K562 (cell line): ENCODE measurements around the gene ARID3C. TPM values are rescaled to one million over a fixed set of nuclear protein-coding genes. Genes with fewer than 3 reads are reported as not detected.
A peak's percentile ranks its signal among the peaks of the same experiment; 100 is the strongest.

Experiments used
- ATF3 ChIP-seq, 2 experiments: fragments of 450-650 bp in 1 of 2; sonication (generic) in 1 of 2; formaldehyde crosslinking in 1 of 2; IDR thresholded peaks in 1 of 2; conservative IDR thresholded peaks in 1 of 2; 2 replicates each; pipeline versions ENCODE4 v1.6.1 to v1.8.1; 2016 to 2023; ENCODE audit warnings: mild to moderate bottlenecking in 2 of 2, moderate library complexity in 2 of 2, inconsistent platforms in 1 of 2, missing genetic modification reagents in 1 of 2
- ATF7 ChIP-seq: fragments of 450-650 bp; IDR thresholded peaks from 2 replicates; pipeline ENCODE4 v1.7.1; 2014; ENCODE audit warnings: mild to moderate bottlenecking, moderate library complexity
- BCL6 ChIP-seq: fragments of 250-450 bp; sonication (Bioruptor Pico); IDR thresholded peaks from 2 replicates; pipeline ENCODE4 v1.4.0; 2020
- BDP1 ChIP-seq: IDR thresholded peaks from 3 replicates; pipeline ENCODE4 v1.6.1; 2011; ENCODE audit not compliant: insufficient read length, insufficient read depth
- DIDO1 ChIP-seq: fragments of 450-650 bp; IDR thresholded peaks from 2 replicates; pipeline ENCODE4 v1.6.1; 2016; ENCODE audit warnings: low read depth, missing biosample characterization, missing genetic modification characterization
- DMBX1 ChIP-seq: fragments of 250-450 bp; sonication (Bioruptor Pico); IDR thresholded peaks from 2 replicates; pipeline ENCODE4 v1.8.0; 2022; ENCODE audit warnings: inconsistent platforms, mild to moderate bottlenecking, moderate library complexity, borderline replicate concordance
- GMEB1 ChIP-seq: fragments of 250-450 bp; sonication (Bioruptor Pico); IDR thresholded peaks from 2 replicates; pipeline ENCODE4 v1.4.0; 2020; ENCODE audit warnings: mild to moderate bottlenecking
- HNRNPLL ChIP-seq: fragments of 200-400 bp; formaldehyde crosslinking; IDR thresholded peaks from 2 replicates; pipeline ENCODE4 v1.6.1; 2017; ENCODE audit warnings: low read length, low read depth, mild to moderate bottlenecking; ENCODE audit not compliant: poor library complexity, severe bottlenecking
- HNRNPUL1 ChIP-seq: fragments of 200-400 bp; formaldehyde crosslinking; IDR thresholded peaks from 2 replicates; pipeline ENCODE4 v1.6.1; 2017; ENCODE audit warnings: low read length
- MAX ChIP-seq: sonication (generic); formaldehyde crosslinking; IDR thresholded peaks from 2 replicates; pipeline ENCODE4 v1.9.0; 2022; ENCODE audit warnings: mild to moderate bottlenecking, missing genetic modification reagents
- MLLT1 ChIP-seq, 2 experiments: fragments of 450-650 bp; IDR thresholded peaks; 2 replicates each; pipeline ENCODE4 v1.6.1; 2016
- NFATC3 ChIP-seq: fragments of 450-650 bp; IDR thresholded peaks from 2 replicates; pipeline ENCODE4 v1.6.1; 2017; ENCODE audit warnings: mild to moderate bottlenecking
- NFYB ChIP-seq: IDR thresholded peaks from 2 replicates; pipeline ENCODE4 v1.6.1; 2011; ENCODE audit warnings: mild to moderate bottlenecking, moderate library complexity; ENCODE audit not compliant: insufficient read length; ENCODE audit errors: extremely low read depth
- POLR2B ChIP-seq: fragments of 450-650 bp; IDR thresholded peaks from 2 replicates; pipeline ENCODE4 v1.6.1; 2018; ENCODE audit warnings: low read depth; ENCODE audit not compliant: partially characterized antibody
- RBM14 ChIP-seq: fragments of 200-400 bp; formaldehyde crosslinking; IDR thresholded peaks from 2 replicates; pipeline ENCODE4 v1.6.1; 2018; ENCODE audit warnings: low read depth, mild to moderate bottlenecking, low read length, moderate library complexity, borderline replicate concordance; ENCODE audit not compliant: insufficient read depth
- SMAD3 ChIP-seq: fragments of 450-650 bp; formaldehyde crosslinking; conservative IDR thresholded peaks from 2 replicates; pipeline ENCODE4 v1.4.0; 2020; ENCODE audit warnings: mild to moderate bottlenecking
- SP1 ChIP-seq: sonication (generic); formaldehyde crosslinking; IDR thresholded peaks from 2 replicates; pipeline ENCODE4 v1.8.1; 2022; ENCODE audit warnings: mild to moderate bottlenecking, missing genetic modification reagents
- SREBF1 ChIP-seq: fragments of 150-350 bp; IDR thresholded peaks from 2 replicates; pipeline ENCODE4 v1.6.1; 2014; ENCODE audit warnings: antibody characterized with exemption, low read depth, low read length, borderline replicate concordance
- ZNF384 ChIP-seq: IDR thresholded peaks from 2 replicates; pipeline ENCODE4 v1.6.1; 2012; ENCODE audit warnings: low read depth, low read length, improper control_type of control experiment
- ZNF431 ChIP-seq: sonication (generic); formaldehyde crosslinking; IDR thresholded peaks from 2 replicates; pipeline ENCODE4 v1.8.0; 2022; ENCODE audit warnings: mild to moderate bottlenecking, missing genetic modification reagents
- ZNF445 ChIP-seq: fragments of 250-450 bp; sonication (Bioruptor Pico); IDR thresholded peaks from 2 replicates; pipeline ENCODE4 v1.4.0; 2020; ENCODE audit warnings: low read depth, mild to moderate bottlenecking, moderate library complexity
- ZNF507 ChIP-seq: conservative IDR thresholded peaks from 2 replicates; pipeline ENCODE4 v1.6.1; 2017; ENCODE audit warnings: missing genetic modification characterization, missing compliant biosample characterization
- ZNF655 ChIP-seq: fragments of 250-450 bp; sonication (Bioruptor Pico); IDR thresholded peaks from 2 replicates; pipeline ENCODE4 v1.5.0; 2021
- polyA plus RNA-seq, 8 experiments: library from polyadenylated mRNA; depleted of rRNA in 4 of 8; stranded (reverse) in 5 of 8; unstranded in 3 of 8; fragments of >200 nt; fragmentation: Nextera tagmentation in 2 of 8; fragmentation: Illumina TruSeq in 1 of 8; extraction: Ambion mirVana in 2 of 8; extraction: Trizol in 1 of 8; gene quantifications; 2 replicates each; pipeline versions ENCODE4 v1.2.1 to v1.2.3, GENCODE V29; 2011 to 2014; ENCODE audit warnings: inconsistent platforms in 1 of 8, missing spikeins in 1 of 8
- total RNA-seq, 7 experiments: library from RNA; depleted of rRNA in 6 of 7; stranded (reverse); fragments of >200 nt in 6 of 7; fragmentation: Illumina TruSeq in 2 of 7; extraction: Trizol in 2 of 7; gene quantifications; 2 replicates each; pipeline versions ENCODE4 v1.2.1 to v1.2.3, GENCODE V29; 2011 to 2021; ENCODE audit warnings: low replicate concordance in 1 of 7

Gene ARID3C
- total and polyA plus RNA-seq, 9 of the 15 experiments (the other 6 are each of a cell fraction or from before 2014, with no cell fraction given) = not detected

GRCh38 chr9:34637356-34638137, 8.7 kb upstream of the ARID3C start, which contains the start of gene SIGMAR1 (continued):
- TF ChIP-seq DMBX1 (CRISPR knock-in tag) (no peak), MLLT1 (IDR thresholded peaks at IDR 0.05) (no peak), ZNF655 (no peak), SP1 (CRISPR knock-in tag) (0 out of 2 replicates have a peak, but pooled peaks have one; percentile 22), ZNF384 (no peak), ATF7 (peak; percentile 97), BDP1 (no peak), ZNF445 (CRISPR knock-in tag) (no peak), NFYB (peak; percentile 60), MAX (0 out of 2 replicates have a peak, but pooled peaks have one; percentile 75), BCL6 (no peak), HNRNPUL1 (no peak), SMAD3 (CRISPR knock-in tag) (no peak), ATF3 (IDR thresholded peaks at IDR 0.05) (no peak), ATF3 (CRISPR knock-in tag; conservative IDR thresholded peaks at IDR 0.05) (no peak), ZNF431 (no peak), DIDO1 (tag) (no peak), HNRNPLL (peak; percentile 94), SREBF1 (0 out of 2 replicates have a peak, but pooled peaks have one; percentile 16), POLR2B (no peak), ZNF507 (no peak), GMEB1 (no peak), RBM14 (no peak), NFATC3 (peak; percentile 89)
